ENCODE results near the gene TNFAIP1.

DNA sequence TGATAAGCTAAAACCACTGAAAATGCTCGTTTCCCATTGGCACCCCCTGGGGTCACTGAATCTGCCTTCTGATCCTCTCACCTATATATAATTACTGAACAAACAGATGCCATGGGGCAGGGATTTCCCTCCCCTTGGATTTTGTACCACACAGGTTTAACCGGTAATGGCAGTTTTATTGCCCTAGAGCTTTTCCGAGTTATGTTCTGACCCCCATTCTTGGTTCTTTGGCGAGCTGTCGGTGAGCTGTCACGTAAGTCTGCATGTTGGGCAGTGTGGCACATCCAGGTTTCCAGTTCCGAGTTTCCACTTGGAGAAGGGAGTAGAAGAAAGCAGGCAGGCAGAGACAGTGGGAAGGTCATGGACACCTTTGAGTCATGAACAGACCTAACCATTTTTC is 9.4 kb upstream of the TNFAIP1 start:
- TF ChIP-seq, protein P1, sequence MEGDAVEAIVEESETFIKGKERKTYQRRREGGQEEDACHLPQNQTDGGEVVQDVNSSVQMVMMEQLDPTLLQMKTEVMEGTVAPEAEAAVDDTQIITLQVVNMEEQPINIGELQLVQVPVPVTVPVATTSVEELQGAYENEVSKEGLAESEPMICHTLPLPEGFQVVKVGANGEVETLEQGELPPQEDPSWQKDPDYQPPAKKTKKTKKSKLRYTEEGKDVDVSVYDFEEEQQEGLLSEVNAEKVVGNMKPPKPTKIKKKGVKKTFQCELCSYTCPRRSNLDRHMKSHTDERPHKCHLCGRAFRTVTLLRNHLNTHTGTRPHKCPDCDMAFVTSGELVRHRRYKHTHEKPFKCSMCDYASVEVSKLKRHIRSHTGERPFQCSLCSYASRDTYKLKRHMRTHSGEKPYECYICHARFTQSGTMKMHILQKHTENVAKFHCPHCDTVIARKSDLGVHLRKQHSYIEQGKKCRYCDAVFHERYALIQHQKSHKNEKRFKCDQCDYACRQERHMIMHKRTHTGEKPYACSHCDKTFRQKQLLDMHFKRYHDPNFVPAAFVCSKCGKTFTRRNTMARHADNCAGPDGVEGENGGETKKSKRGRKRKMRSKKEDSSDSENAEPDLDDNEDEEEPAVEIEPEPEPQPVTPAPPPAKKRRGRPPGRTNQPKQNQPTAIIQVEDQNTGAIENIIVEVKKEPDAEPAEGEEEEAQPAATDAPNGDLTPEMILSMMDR (IDR thresholded peaks at IDR 0.05), result no peak
- TF ChIP-seq PRDM15 (CRISPR knock-in tag; IDR thresholded peaks at IDR 0.05) (no peak), GTF2I (CRISPR knock-in tag; conservative IDR thresholded peaks at IDR 0.05) (no peak), SMAD4 (CRISPR knock-in tag; IDR thresholded peaks at IDR 0.05) (no peak)

Measured in WTC11 (cell line).